A549 (cell line): ENCODE results near the gene DUSP2. TPM values are rescaled to one million over a fixed set of nuclear protein-coding genes. Genes with fewer than 3 reads are reported as not detected.

Experiments used
- ATAC-seq, 2 experiments: fragments of 200-7000 bp in 1 of 2; fragments of >200 bp in 1 of 2; cut with Nextera tagmentation in 1 of 2; cut with Tn5 transposase in 1 of 2; 3 replicates each; pipeline versions ENCODE4 v1.8.0 to v1.9.1; 2018 to 2020; ENCODE audit warnings: mild to moderate bottlenecking in 1 of 2, moderate library complexity in 1 of 2
- CTCF ChIA-PET: fragments of 300-600 bp; sonication (Branson Sonifier 250); formaldehyde crosslinking; extraction: SDS; loops from one replicate; lab custom pipeline; 2021; ENCODE audit warnings: antibody characterized with exemption, inconsistent platforms; lab: Yijun Ruan, JAX
- POLR2A ChIA-PET: fragments of 350-600 bp; formaldehyde crosslinking; extraction: SDS; loops from one replicate; lab custom pipeline; 2021; ENCODE audit warnings: antibody characterized with exemption, inconsistent platforms; lab: Yijun Ruan, JAX
- DNase-seq, 2 experiments: peaks; one replicate each; pipeline versions ENCODE4 v3.0.0 to v3.0.0-alpha.2; 2011 to 2016; ENCODE audit warnings: low read depth in 1 of 2, low spot score in 1 of 2
- FAIRE-seq: peaks from 2 replicates; lab custom pipeline; 2011; peaks lifted over from hg19 to GRCh38; lab: Jason Lieb, UNC
- H3K27ac ChIP-seq, 2 experiments: fragments of >200 bp; sonication (Bioruptor Twin); formaldehyde crosslinking; 3 replicates each; pipeline ENCODE4 v1.5.1; 2016 to 2017
- H3K4me1 ChIP-seq: fragments of >200 bp; sonication (Bioruptor Twin); formaldehyde crosslinking; 3 replicates; pipeline ENCODE4 v1.6.1; 2016
- H3K4me2 ChIP-seq: fragments of >200 bp; sonication (Bioruptor Twin); formaldehyde crosslinking; 3 replicates; pipeline ENCODE4 v1.6.1; 2016
- H3K4me3 ChIP-seq: fragments of >200 bp; sonication (Bioruptor Twin); formaldehyde crosslinking; 3 replicates; pipeline ENCODE4 v1.5.1; 2016
- H3K9me3 ChIP-seq: fragments of >200 bp; sonication (Bioruptor Twin); formaldehyde crosslinking; 3 replicates; pipeline ENCODE4 v1.6.1; 2016
- BCL3 ChIP-seq: fragments of >200 bp; sonication (Bioruptor Twin); formaldehyde crosslinking; IDR thresholded peaks from 3 replicates; pipeline ENCODE4 v1.6.1; 2016
- CBX8 ChIP-seq: fragments of 200-600 bp; sonication (generic); IDR thresholded peaks from 2 replicates; pipeline ENCODE4 v1.6.1; 2016
- CEBPB ChIP-seq, 2 experiments: fragments of >200 bp in 1 of 2; sonication (Bioruptor Twin) in 1 of 2; formaldehyde crosslinking in 1 of 2; IDR thresholded peaks; 2 replicates each; pipeline ENCODE4 v1.6.1; 2012 to 2016
- CHD2 ChIP-seq: fragments of 150-350 bp; IDR thresholded peaks from 2 replicates; pipeline ENCODE4 v1.6.1; 2014; ENCODE audit warnings: low read length; ENCODE audit not compliant: partially characterized antibody
- E2F6 ChIP-seq: IDR thresholded peaks from 2 replicates; pipeline ENCODE4 v1.6.1; 2012; ENCODE audit warnings: low read depth, borderline replicate concordance
- EHF ChIP-seq: fragments of 250-450 bp; sonication (Bioruptor Pico); IDR thresholded peaks from 2 replicates; pipeline ENCODE4 v1.5.0; 2020; ENCODE audit warnings: mild to moderate bottlenecking
- ELK1 ChIP-seq: fragments of 150-350 bp; IDR thresholded peaks from 2 replicates; pipeline ENCODE4 v1.6.1; 2014; ENCODE audit warnings: low read depth, mild to moderate bottlenecking, low read length
- ESRRA ChIP-seq: fragments of 150-350 bp; IDR thresholded peaks from 2 replicates; pipeline ENCODE4 v1.6.1; 2014; ENCODE audit warnings: mild to moderate bottlenecking, low read length, borderline replicate concordance
- FOSB ChIP-seq: fragments of 250-450 bp; sonication (Bioruptor Pico); IDR thresholded peaks from 2 replicates; pipeline ENCODE4 v1.5.0; 2020; ENCODE audit warnings: mild to moderate bottlenecking, moderate library complexity
- HEYL ChIP-seq: fragments of 250-450 bp; sonication (Bioruptor Pico); IDR thresholded peaks from 2 replicates; pipeline ENCODE4 v1.8.0; 2021; ENCODE audit warnings: mild to moderate bottlenecking, moderate library complexity
- HMGXB4 ChIP-seq: fragments of 250-450 bp; sonication (Bioruptor Pico); IDR thresholded peaks from 2 replicates; pipeline ENCODE4 v1.5.0; 2021; ENCODE audit warnings: mild to moderate bottlenecking, moderate library complexity, borderline replicate concordance
- JUNB ChIP-seq: fragments of >200 bp; sonication (Bioruptor Twin); formaldehyde crosslinking; IDR thresholded peaks from 2 replicates; pipeline ENCODE4 v1.6.1; 2016
- KDM5A ChIP-seq: fragments of 200-600 bp; sonication (generic); IDR thresholded peaks from 2 replicates; pipeline ENCODE4 v1.6.1; 2016; ENCODE audit warnings: antibody characterized with exemption, mild to moderate bottlenecking
- MAFK ChIP-seq: fragments of 450-650 bp; IDR thresholded peaks from 2 replicates; pipeline ENCODE4 v1.6.1; 2014; ENCODE audit not compliant: partially characterized antibody
- MAX ChIP-seq: IDR thresholded peaks from 2 replicates; pipeline ENCODE4 v1.6.1; 2012
- MAZ ChIP-seq: fragments of 150-350 bp; IDR thresholded peaks from 2 replicates; pipeline ENCODE4 v1.6.1; 2014; ENCODE audit warnings: antibody characterized with exemption, low read depth, low read length, borderline replicate concordance
- RARB ChIP-seq: fragments of 250-450 bp; sonication (Bioruptor Pico); IDR thresholded peaks from 2 replicates; pipeline ENCODE4 v1.8.0; 2021; ENCODE audit warnings: mild to moderate bottlenecking, moderate library complexity
- RFX5 ChIP-seq: fragments of 450-650 bp; IDR thresholded peaks from 2 replicates; pipeline ENCODE4 v1.7.1; 2014; ENCODE audit warnings: antibody characterized with exemption, mild to moderate bottlenecking, moderate library complexity
- RNF2 ChIP-seq: fragments of 200-600 bp; sonication (generic); IDR thresholded peaks from 2 replicates; pipeline ENCODE4 v1.6.1; 2016; ENCODE audit warnings: low read depth, mild to moderate bottlenecking, antibody characterized with exemption, moderate library complexity, borderline replicate concordance
- SREBF2 ChIP-seq: fragments of 450-650 bp; IDR thresholded peaks from 2 replicates; pipeline ENCODE4 v1.6.1; 2014; ENCODE audit warnings: mild to moderate bottlenecking, moderate library complexity
- TFCP2L1 ChIP-seq: fragments of 250-450 bp; sonication (Bioruptor Pico); IDR thresholded peaks from 2 replicates; pipeline ENCODE4 v1.5.0; 2021; ENCODE audit warnings: mild to moderate bottlenecking
- USF2 ChIP-seq: fragments of 450-650 bp; IDR thresholded peaks from 2 replicates; pipeline ENCODE4 v1.6.1; 2014; ENCODE audit warnings: antibody characterized with exemption
- ZFP36 ChIP-seq: fragments of 450-650 bp; IDR thresholded peaks from 2 replicates; pipeline ENCODE4 v1.6.1; 2014; ENCODE audit warnings: borderline replicate concordance; ENCODE audit not compliant: partially characterized antibody
- ZSCAN20 ChIP-seq: fragments of 250-450 bp; sonication (Bioruptor Pico); IDR thresholded peaks from 2 replicates; pipeline ENCODE4 v1.8.0; 2022; ENCODE audit warnings: mild to moderate bottlenecking, moderate library complexity
- WGBS: methylation state at CpG from one replicate; pipeline ENCODE4 v1.1.6; 2017; ENCODE audit errors: missing lambda C conversion rate; 5-methylcytosine and 5-hydroxymethylcytosine counted together
- polyA plus RNA-seq, 4 experiments: library from polyadenylated mRNA; depleted of rRNA in 3 of 4; stranded (reverse); fragments of >200 nt; fragmentation: RNase III in 1 of 4; extraction: RNeasy Plus Mini Kit Qiagen cat#74134 plus additional on column Dnase treatment in 1 of 4; gene quantifications; 2 replicates in 3 of 4; 3 replicates in 1 of 4; pipeline ENCODE4 v1.2.3, GENCODE V29; 2011 to 2017

The DUSP2 gene
- polyA plus RNA-seq, 2 of the 4 experiments (the other 2 are of a cell fraction): 0.26 to 0.27 TPM

- no peaks in the 10 kb centered on the region for H3K4me1 ChIP-seq
- no peak overlapping the region for H3K4me2 ChIP-seq
- POLR2A ChIA-PET: no interaction called here
- no peak for FAIRE-seq
- H3K4me3 ChIP-seq: no peak overlapping the region
- no peak overlapping the region for H3K27ac ChIP-seq
- no peak for TF ChIP-seq HMGXB4
- TF ChIP-seq HEYL (CRISPR knock-in tag): no peak
- TF ChIP-seq JUNB: no peak
- TF ChIP-seq ZFP36: no peak
- no peak for TF ChIP-seq ESRRA
- TF ChIP-seq BCL3: no peak
- TF ChIP-seq RNF2: no peak
- no peak for TF ChIP-seq CEBPB (IDR thresholded peaks at IDR 0.05)
- no peak for TF ChIP-seq MAFK
- TF ChIP-seq MAZ: no peak
- TF ChIP-seq RFX5: no peak
- TF ChIP-seq USF2: no peak
- TF ChIP-seq FOSB (CRISPR knock-in tag): no peak
- TF ChIP-seq RARB: no peak
- no peak for TF ChIP-seq ELK1
- no peak for TF ChIP-seq ZSCAN20 (CRISPR knock-in tag)
- no peak for TF ChIP-seq EHF (CRISPR knock-in tag)
- no peak for TF ChIP-seq E2F6
- H3K9me3 ChIP-seq: no peaks in the 10 kb centered on the region
- DNase-seq: no peak
- WGBS: 49% methylated on average over 14 of the region's 15 CpGs
- ATAC-seq: no peak
- CTCF ChIA-PET: interaction anchor here (0.8 to 5.1 kb wide), 19 partner anchors 11 to 413 kb away, joined by 3 to 57 read pairs (median 5); partner anchors contain the start of genes ADRA2B and NEURL3
Observed at GRCh38 chr2:96137321-96138178, 7.7 kb downstream of the DUSP2 start.

GRCh38 chr2:96136129-96136720 lies 9.0 kb downstream of the DUSP2 start:
- ATAC-seq: no peak
- Histone ChIP-seq H3K27ac (no peak overlapping the region), H3K4me3 (no peak overlapping the region), H3K9me3 (no peaks in the 10 kb centered on the region), H3K4me1 (no peaks in the 10 kb centered on the region), H3K4me2 (no peak overlapping the region)
- FAIRE-seq: no peak
- WGBS: 47% methylated on average over 8 of the region's 8 CpGs
- CTCF ChIA-PET: interaction anchor here (1.4 to 5.1 kb wide), 5 partner anchors 19 to 373 kb away, joined by 3 to 57 read pairs (median 8); partner anchors contain the start of gene ADRA2B
- TF ChIP-seq MAX (no peak), TFCP2L1 (CRISPR knock-in tag) (no peak), CEBPB (IDR thresholded peaks at IDR 0.05) (no peak), CBX8 (no peak), USF2 (no peak), ELK1 (no peak), SREBF2 (no peak), CHD2 (no peak), HEYL (CRISPR knock-in tag) (no peak), KDM5A (no peak)
- DNase-seq: no peak
- POLR2A ChIA-PET: no interaction called here
